Measurements from ENCODE around the gene CDK6.
A peak's percentile ranks its signal among the peaks of the same experiment; 100 is the strongest.

Gene CDK6

DNA sequence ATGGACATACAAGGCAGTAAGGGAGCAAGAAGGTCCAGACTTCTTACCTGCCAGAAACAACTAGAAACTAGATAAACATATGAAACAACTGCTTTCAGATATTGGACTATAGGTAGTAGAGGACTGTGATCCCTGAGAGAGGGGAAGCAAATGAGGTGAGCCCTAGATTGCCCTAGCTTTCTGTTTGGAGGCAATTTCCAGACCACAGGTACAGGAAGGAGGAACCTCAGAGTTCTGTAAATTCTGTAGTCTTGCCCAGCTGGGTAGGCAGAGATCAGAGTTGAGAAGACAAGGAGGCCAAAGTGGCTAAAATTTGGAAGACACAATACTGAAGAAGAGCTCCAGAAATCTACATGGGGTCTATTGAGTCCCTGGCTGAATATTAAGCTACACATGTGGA is 21.0 kb downstream of the CDK6 start:
- peaks cover 5% of the 10 kb centered on the region for H3K4me1 ChIP-seq
- peaks cover 50% of the 10 kb centered on the region for H3K79me2 ChIP-seq
- no peaks in the 10 kb centered on the region for H3K36me3 ChIP-seq (ENCODE audit: control insufficient read depth, insufficient read depth, low read length)
- H3K27me3 ChIP-seq (ENCODE audit: control insufficient read depth, insufficient read depth, low read length), result no peaks in the 10 kb centered on the region
- H3K9me3 ChIP-seq (ENCODE audit: control insufficient read depth, low read length), result no peaks in the 10 kb centered on the region
- H3K4me2 ChIP-seq (ENCODE audit: low read length), result no peak overlapping the region
- TF ChIP-seq, protein P1, sequence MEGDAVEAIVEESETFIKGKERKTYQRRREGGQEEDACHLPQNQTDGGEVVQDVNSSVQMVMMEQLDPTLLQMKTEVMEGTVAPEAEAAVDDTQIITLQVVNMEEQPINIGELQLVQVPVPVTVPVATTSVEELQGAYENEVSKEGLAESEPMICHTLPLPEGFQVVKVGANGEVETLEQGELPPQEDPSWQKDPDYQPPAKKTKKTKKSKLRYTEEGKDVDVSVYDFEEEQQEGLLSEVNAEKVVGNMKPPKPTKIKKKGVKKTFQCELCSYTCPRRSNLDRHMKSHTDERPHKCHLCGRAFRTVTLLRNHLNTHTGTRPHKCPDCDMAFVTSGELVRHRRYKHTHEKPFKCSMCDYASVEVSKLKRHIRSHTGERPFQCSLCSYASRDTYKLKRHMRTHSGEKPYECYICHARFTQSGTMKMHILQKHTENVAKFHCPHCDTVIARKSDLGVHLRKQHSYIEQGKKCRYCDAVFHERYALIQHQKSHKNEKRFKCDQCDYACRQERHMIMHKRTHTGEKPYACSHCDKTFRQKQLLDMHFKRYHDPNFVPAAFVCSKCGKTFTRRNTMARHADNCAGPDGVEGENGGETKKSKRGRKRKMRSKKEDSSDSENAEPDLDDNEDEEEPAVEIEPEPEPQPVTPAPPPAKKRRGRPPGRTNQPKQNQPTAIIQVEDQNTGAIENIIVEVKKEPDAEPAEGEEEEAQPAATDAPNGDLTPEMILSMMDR (IDR thresholded peaks at IDR 0.05), result no peak
- no peak overlapping the region for H3K9ac ChIP-seq
- no peak overlapping the region for H2AFZ ChIP-seq
- H3K4me3 ChIP-seq (ENCODE audit: low read depth, low read length), result no peak overlapping the region
- no peak overlapping the region for H3K27ac ChIP-seq

DNA sequence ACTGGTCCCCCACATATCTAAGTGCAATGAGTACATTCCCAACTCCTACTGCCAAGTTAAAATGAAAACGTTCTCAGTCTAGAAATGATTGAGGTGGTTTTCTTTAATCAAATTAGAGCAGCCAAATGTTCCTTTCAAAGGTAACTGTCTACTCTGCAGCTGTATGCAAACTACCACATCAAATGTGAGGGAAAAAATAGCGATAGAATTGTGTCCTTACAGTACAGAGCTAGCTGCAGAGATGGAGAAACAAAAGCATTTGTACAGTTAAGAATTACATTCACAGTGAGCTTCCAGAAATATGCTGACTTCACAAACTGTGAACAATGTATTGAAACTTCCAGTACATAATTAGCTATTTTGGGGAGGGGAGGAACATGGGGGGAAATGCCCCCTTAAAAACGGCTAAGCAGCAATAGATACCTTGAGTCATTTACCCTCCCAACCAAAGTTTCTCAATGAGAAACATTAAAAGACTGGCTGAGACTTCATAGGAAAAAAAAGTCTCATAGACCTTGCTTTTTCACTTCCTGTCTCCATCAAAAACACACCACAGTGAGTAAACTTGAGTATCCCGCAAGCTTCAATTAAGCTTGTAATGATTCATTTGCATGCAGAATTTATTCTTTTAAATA is 22.9 kb downstream of the CDK6 start:
- Histone ChIP-seq H3K4me1 (peaks cover 21% of the 10 kb centered on the region), H3K27ac (peak overlapping the region; percentile 36), H3K4me2 (ENCODE audit: low read length) (no peak overlapping the region), H3K9me3 (ENCODE audit: control insufficient read depth, low read length) (no peaks in the 10 kb centered on the region), H3K79me2 (peaks cover 48% of the 10 kb centered on the region), H3K36me3 (ENCODE audit: control insufficient read depth, insufficient read depth, low read length) (no peaks in the 10 kb centered on the region), H3K9ac (no peak overlapping the region), H2AFZ (no peak overlapping the region), H3K27me3 (ENCODE audit: control insufficient read depth, insufficient read depth, low read length) (no peaks in the 10 kb centered on the region), H3K4me3 (ENCODE audit: low read depth, low read length) (no peak overlapping the region)
- TF ChIP-seq, protein P1 (IDR thresholded peaks at IDR 0.05), result no peak

DNA sequence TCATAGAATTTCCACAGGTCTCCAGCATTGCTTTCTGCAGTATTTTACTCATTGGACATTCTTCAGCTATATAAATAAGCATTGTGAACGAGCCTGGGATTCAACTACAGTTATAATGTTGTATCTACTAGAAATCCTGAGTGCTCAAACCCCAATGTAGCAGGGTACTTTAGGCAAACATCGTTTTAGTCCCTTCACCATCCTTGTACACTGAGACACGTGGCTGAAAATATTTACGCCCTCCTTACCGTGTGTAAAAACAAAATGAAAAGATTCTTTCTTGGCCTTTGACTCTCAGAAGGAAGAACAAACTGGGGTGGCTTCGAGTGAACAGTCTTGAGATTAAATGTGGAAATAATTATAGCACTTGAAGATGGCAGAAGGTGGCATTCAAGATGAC is 25.2 kb downstream of the CDK6 start:
- Histone ChIP-seq H2AFZ (no peak overlapping the region), H3K9me3 (ENCODE audit: control insufficient read depth, low read length) (no peaks in the 10 kb centered on the region), H3K27ac (no peak overlapping the region), H3K9ac (no peak overlapping the region), H3K4me1 (peaks cover 27% of the 10 kb centered on the region), H3K36me3 (ENCODE audit: control insufficient read depth, insufficient read depth, low read length) (no peaks in the 10 kb centered on the region), H3K27me3 (ENCODE audit: control insufficient read depth, insufficient read depth, low read length) (no peaks in the 10 kb centered on the region), H3K4me3 (ENCODE audit: low read depth, low read length) (no peak overlapping the region), H3K4me2 (ENCODE audit: low read length) (no peak overlapping the region), H3K79me2 (peaks cover 52% of the 10 kb centered on the region)
- TF ChIP-seq, protein P1 (IDR thresholded peaks at IDR 0.05), result no peak

DNA sequence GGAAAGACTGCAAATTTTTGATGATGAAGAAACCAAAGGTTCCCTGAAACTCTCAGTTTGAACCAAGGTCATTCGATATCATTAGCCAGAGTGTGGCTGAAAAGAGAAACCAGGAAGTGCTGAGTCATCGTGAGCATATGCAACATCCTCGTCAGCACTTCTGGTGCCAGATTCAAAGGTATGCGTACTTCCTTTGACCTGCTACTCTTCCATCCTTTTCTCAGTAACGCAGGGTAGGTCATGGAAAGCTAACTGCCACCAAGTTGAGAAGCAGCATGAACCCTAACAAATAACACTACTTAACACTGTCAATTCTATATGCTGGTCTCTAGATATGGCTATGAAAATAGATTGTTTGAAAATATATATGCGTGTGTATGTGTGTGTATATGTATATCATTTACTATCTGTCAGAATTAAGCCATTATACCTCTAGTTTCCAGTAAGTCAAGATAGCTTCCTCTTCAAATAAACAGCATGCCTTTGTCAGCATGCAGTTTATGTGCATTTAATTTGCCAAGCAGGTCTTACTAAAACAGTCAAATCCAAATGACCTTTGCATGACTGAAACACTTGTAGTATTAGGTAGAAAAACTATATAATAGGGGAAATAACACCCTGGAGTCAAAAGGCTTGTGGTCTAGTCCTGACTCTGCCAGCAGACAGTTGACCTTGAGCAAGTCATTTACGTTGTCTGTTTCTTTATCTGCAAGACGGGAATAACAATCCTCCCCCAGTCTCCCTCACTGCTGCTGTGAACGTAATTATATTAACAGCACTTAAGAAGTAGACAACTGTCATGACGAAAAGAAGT is 26.4 kb downstream of the CDK6 start:
- Histone ChIP-seq H3K9ac (no peak overlapping the region), H3K27ac (peak overlapping the region; percentile 89)

More for the DNA sequence above, 26.4 kb downstream of the CDK6 start:
- peak overlapping the region; percentile 54 for H3K4me2 ChIP-seq (ENCODE audit: low read length)
- peaks cover 27% of the 10 kb centered on the region for H3K4me1 ChIP-seq
- peaks cover 51% of the 10 kb centered on the region for H3K79me2 ChIP-seq
- peak overlapping the region; percentile 20 for H3K4me3 ChIP-seq (ENCODE audit: low read depth, low read length)
- H3K27me3 ChIP-seq (ENCODE audit: control insufficient read depth, insufficient read depth, low read length), result no peaks in the 10 kb centered on the region
- H3K9me3 ChIP-seq (ENCODE audit: control insufficient read depth, low read length), result no peaks in the 10 kb centered on the region
- TF ChIP-seq, protein P1 (IDR thresholded peaks at IDR 0.05), result no peak
- no peaks in the 10 kb centered on the region for H3K36me3 ChIP-seq (ENCODE audit: control insufficient read depth, insufficient read depth, low read length)
- peak overlapping the region; percentile 59 for H2AFZ ChIP-seq
